Choroid plexus epithelial cell (primary cell): ENCODE data around the gene FSD1.
"Not testable (repeated sequence)": the region's sequence is repeated elsewhere in the genome, so short reads cannot be mapped to it uniquely, and the experiment has no call there.

Source experiments
- DNase-seq: peaks from one replicate; pipeline ENCODE4 v3.0.0-alpha.2; 2010; ENCODE audit warnings: low read depth
- H3K4me3 ChIP-seq: 2 replicates; pipeline ENCODE4 v1.5.1; 2011; ENCODE audit warnings: low read depth, mild to moderate bottlenecking, control low read depth, low read length, moderate library complexity
- TF ChIP-seq, protein P1 (sequence below): conservative IDR thresholded peaks from 2 replicates; pipeline ENCODE4 v1.5.1; 2011; ENCODE audit warnings: low read depth, mild to moderate bottlenecking, control low read depth, inconsistent platforms, low read length, moderate library complexity

Gene FSD1

DNA sequence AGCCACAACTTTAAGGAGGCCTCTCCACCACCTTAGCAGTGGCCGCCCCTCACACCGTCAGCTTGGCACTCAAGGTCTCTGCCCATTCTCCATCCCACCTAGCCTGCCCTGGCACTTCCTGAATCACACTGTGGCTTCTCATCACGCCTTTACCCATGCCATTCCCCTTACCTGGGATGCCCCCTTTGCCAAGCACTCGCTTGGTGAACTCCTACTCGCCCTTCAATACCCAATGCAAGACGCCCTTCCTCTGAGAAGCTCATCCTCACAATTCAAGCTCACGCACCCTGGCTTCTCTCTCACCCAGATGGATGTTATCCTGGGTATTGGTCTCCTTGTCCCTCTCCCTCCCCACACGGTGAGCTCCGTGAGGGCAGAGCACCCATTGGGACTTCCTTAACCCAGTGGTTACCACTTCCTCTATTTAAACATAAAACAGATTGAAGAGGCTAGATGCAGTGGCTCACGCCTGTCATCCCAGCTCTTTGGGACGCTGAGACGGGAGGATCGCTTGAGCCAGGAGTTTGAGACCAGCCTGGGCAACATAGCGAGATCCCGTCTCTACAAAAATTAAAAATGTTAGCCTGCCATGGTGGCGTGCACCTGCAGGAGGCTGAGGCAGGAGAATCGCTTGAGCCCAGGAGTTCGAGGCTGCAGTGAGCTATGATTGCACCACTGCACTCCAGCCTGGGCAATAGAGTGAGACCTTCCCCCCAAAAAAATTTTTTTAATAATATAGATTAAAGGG lies 38.0 kb upstream of the FSD1 start:
- TF ChIP-seq, protein P1, sequence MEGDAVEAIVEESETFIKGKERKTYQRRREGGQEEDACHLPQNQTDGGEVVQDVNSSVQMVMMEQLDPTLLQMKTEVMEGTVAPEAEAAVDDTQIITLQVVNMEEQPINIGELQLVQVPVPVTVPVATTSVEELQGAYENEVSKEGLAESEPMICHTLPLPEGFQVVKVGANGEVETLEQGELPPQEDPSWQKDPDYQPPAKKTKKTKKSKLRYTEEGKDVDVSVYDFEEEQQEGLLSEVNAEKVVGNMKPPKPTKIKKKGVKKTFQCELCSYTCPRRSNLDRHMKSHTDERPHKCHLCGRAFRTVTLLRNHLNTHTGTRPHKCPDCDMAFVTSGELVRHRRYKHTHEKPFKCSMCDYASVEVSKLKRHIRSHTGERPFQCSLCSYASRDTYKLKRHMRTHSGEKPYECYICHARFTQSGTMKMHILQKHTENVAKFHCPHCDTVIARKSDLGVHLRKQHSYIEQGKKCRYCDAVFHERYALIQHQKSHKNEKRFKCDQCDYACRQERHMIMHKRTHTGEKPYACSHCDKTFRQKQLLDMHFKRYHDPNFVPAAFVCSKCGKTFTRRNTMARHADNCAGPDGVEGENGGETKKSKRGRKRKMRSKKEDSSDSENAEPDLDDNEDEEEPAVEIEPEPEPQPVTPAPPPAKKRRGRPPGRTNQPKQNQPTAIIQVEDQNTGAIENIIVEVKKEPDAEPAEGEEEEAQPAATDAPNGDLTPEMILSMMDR: no peak
- H3K4me3 ChIP-seq: no peak overlapping the region
- DNase-seq: no peak

DNA sequence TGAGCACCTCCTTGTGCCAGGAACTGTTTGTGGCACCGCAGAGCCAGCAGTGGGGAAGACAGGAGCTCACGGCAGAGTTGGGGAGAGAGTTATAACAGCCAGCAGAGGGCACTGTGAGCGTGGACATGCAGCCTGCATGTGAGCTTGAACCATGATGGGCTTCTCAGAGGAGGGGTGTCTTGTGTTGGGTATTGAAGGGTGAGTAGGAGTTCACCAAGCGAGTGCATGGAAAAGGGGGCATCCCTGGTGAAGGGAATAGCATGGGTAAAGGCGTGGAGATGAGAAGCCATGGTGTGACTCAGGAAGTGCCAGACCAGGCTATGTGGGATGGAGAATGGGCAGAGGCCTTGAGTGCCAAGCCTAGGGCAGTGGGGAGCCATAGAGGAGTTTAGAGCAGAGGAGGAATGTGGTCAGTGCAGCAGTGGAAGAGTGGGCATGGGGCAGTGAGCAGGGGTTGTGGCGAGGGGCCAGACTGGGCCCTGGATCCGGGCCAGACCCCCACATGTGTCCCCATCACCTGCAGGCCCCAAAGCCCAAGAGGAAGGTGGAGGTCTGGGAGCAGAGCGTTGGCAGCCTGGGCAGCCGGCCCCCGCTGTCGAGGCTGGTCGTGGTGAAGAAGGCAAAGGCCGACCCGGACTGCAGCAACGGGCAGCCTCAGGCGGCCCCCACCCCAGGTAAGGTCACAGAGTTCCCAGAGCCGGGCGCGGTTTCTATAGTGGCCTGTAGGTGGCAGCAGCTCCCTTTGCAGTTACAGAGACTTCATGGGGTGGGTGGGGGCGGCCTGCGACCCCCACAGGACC lies 37.1 kb upstream of the FSD1 start:
- H3K4me3 ChIP-seq: no peak overlapping the region
- DNase-seq: peak; percentile 60
- TF ChIP-seq, protein P1: peak; percentile 83

DNA sequence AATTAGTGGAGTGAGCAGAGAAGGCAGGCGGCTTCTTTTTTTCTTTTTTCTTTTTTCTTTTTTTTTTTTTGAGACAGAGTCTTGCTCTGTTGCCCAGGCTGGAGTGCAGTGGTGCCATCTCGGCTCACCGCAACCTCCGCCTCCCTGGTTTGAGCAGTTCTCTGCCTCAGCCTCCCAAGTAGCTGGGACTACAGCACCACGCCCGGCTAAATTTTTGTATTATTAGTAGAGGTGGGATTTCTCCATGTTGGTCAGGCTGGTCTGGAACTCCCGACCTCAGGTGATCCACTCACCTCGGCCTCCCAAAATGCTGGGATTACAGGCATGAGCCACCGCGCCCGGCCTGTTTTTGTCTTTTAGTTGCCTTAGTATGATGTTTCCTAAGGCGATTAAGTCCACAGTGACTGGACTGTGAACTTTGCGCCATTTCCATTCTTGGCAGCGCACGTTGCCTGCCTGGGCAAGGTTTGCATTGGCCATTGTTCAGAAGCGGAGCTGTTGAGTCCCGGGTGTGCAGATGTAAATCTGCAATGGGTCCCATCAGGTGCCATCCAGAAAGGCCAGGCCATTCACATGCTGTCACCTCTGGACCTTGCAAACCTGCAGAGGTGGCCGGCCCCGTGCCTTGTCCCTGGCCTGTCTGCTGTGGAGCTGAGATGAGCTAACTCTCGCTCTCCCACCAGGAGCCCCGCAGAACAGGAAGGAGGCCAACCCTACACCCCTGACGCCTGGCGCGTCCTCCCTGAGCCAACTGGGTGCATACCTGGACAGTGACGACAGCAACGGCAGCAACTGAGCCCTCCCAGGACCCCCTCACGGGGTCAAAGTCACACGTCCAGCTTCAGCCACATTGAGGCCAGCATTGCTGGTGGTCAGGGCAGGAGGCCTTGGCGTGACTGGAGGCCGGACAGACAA lies 36.2 kb upstream of the FSD1 start:
- H3K4me3 ChIP-seq: no peak overlapping the region
- TF ChIP-seq, protein P1: no peak
- no peak for DNase-seq

DNA sequence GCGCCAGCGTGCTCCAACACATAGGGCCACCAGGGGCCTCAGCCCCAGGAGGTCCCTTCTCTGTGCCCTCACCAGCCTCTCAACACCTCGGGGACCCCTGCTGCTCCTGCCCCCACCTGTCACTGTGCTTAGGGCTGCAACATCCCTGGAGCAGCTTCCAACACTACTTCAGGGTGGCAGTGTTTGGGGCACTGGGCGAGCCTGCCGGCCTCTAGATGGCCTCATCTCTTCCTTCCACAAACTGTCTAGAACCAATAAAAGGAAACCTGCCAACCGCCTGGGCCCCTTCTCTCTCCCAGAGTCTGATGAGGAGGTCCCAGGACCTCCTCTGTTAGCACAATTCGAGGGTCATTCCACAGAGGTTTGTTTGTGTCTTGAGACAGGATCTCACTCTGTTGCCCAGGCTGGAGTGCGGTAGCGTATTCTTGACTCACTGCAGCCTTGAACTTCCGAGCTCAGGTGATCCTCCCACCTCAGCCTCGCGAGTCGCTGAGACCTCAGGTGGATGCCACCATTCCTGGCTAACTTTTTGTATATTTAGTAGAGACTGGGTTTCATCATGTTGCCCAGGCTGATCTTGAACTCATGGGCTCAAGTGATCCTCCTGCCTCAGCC lies 35.5 kb upstream of the FSD1 start:
- DNase-seq: no peak
- no peak overlapping the region for H3K4me3 ChIP-seq
- TF ChIP-seq, protein P1: no peak

DNA sequence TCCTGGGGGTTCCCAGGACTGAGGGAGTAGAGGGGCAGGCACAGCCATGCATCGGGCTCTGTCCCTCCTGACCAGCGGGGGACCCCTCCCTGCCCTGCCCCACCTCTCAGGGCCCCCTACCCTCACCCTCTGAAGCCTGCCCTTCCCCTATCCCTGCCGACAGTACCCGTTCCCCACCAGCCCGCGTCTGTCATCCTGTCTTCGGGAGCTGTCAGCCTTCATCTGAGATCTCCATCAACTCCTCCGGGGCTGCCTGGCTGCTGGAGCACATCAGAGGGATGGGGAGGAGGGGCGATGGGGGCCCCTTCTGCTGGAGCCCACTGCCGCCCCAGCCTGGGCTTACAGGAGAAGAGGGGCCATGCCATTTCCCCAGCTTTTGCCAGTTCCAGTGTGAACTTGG lies 31.5 kb upstream of the FSD1 start:
- DNase-seq: no peak
- TF ChIP-seq, protein P1: no peak
- H3K4me3 ChIP-seq: no peak overlapping the region

DNA sequence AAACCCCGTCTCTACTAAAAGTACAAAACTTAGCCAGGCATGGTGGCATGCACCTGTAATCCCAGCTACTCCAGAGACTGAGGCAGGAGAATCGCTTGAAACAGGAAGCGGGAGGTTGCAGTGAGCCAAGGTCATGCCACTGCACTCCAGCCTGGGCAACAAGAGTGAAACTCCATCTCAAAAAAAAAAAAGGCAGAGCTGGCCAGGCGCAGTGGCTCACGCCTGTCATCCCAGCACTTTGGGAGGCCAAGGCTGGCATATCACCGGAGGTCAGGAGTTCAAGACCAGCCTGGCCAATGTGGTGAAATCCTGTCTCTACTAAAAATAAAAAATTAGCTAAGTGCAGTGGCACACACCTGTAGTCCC lies 30.1 kb upstream of the FSD1 start:
- not testable (repeated sequence) for H3K4me3 ChIP-seq, DNase-seq

DNA sequence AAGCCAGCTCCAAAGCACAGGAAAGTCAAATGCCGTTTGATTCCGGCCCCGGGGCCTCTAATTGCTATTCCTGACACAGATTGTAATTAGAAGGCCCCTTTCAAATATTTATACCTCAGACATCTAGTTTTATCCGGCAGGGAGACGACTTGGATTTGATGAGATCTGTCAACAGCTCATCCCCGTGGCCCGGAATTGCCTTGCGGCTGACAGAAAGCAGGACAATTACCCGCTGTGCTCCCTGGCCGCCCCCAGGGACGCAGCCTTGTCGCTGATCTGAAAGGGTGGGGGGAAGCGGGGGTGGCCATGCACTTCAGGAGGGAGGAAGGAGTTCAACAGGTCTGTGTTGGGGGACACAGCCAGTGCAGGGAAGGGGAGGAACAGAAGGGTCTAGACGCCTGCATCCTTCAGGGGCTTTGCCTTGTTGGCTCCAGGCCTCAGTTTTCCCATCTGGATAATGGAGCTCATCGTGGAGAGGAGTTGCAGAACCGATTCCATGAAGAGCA lies 27.2 kb upstream of the FSD1 start:
- no peak overlapping the region for H3K4me3 ChIP-seq
- TF ChIP-seq, protein P1: no peak
- DNase-seq: no peak
